Common myeloid progenitor, CD34-positive (primary cell): ENCODE measurements around the gene CCNA2. TPM values are rescaled to one million over a fixed set of nuclear protein-coding genes. Genes with fewer than 3 reads are reported as not detected.

Experiments
- CTCF ChIA-PET: fragments of 350-600 bp; sonication (Branson Sonifier 250); formaldehyde crosslinking; loops from one replicate; lab custom pipeline; 2021; ENCODE audit warnings: antibody characterized with exemption; lab: Charles Lee
- POLR2A ChIA-PET: fragments of 350-600 bp; sonication (Branson Sonifier 250); formaldehyde crosslinking; loops from one replicate; lab custom pipeline; 2021; ENCODE audit warnings: antibody characterized with exemption; lab: Charles Lee
- DNase-seq, 3 donors: peaks; one replicate each; pipeline versions ENCODE4 v3.0.0 to v3.0.0-alpha.2; 2013
- H3K27ac ChIP-seq, 2 experiments: 1 replicate in 1 of 2; 2 replicates in 1 of 2; pipeline ENCODE4 v1.7.0; 2013; ENCODE audit warnings: inconsistent platforms in 2 of 2, low read length in 2 of 2, mild to moderate bottlenecking in 2 of 2, low read depth in 1 of 2, moderate library complexity in 1 of 2; ENCODE audit not compliant: severe bottlenecking in 2 of 2, insufficient read depth in 1 of 2, poor library complexity in 1 of 2
- H3K27me3 ChIP-seq, 5 experiments: replicated peaks in 2 of 5; 1 replicate in 3 of 5; 2 replicates in 2 of 5; pipeline versions ENCODE4 v1.6.1 to v1.7.0; 2013; ENCODE audit warnings: low read length in 4 of 5, mild to moderate bottlenecking in 2 of 5, moderate library complexity in 2 of 5, inconsistent platforms in 1 of 5; ENCODE audit not compliant: insufficient read depth in 5 of 5, control insufficient read depth in 4 of 5
- H3K36me3 ChIP-seq, 4 experiments: 1 replicate in 2 of 4; 2 replicates in 2 of 4; pipeline versions ENCODE4 v1.6.1 to v1.7.0; 2013; ENCODE audit warnings: low read length in 3 of 4, control low read depth in 1 of 4, mild to moderate bottlenecking in 1 of 4; ENCODE audit not compliant: control insufficient read depth in 4 of 4, insufficient read depth in 4 of 4
- H3K4me1 ChIP-seq, 4 experiments: 1 replicate in 3 of 4; 2 replicates in 1 of 4; pipeline versions ENCODE4 v1.6.1 to v1.7.1; 2013; ENCODE audit warnings: low read length in 3 of 4, mild to moderate bottlenecking in 3 of 4, control low read depth in 1 of 4, inconsistent platforms in 1 of 4, moderate library complexity in 1 of 4; ENCODE audit not compliant: control insufficient read depth in 4 of 4, insufficient read depth in 4 of 4; ENCODE audit errors: control extremely low read depth in 1 of 4
- H3K4me3 ChIP-seq, 7 experiments: 1 replicate in 4 of 7; 2 replicates in 3 of 7; pipeline versions ENCODE4 v1.5.1 to v1.7.0; 2013; ENCODE audit warnings: mild to moderate bottlenecking in 7 of 7, low read length in 6 of 7, moderate library complexity in 6 of 7, inconsistent platforms in 2 of 7, low read depth in 2 of 7, control low read depth in 1 of 7; ENCODE audit not compliant: insufficient read depth in 4 of 7, control insufficient read depth in 1 of 7; ENCODE audit errors: extremely low read depth in 1 of 7
- H3K9me3 ChIP-seq, 5 experiments: 1 replicate in 4 of 5; 2 replicates in 1 of 5; pipeline versions ENCODE4 v1.6.1 to v1.7.1; 2013; ENCODE audit warnings: low read length in 4 of 5, mild to moderate bottlenecking in 2 of 5, inconsistent platforms in 1 of 5, low read depth in 1 of 5, moderate library complexity in 1 of 5; ENCODE audit not compliant: control insufficient read depth in 4 of 5, insufficient read depth in 2 of 5; ENCODE audit errors: control extremely low read depth in 1 of 5
- WGBS: methylation state at CpG from one replicate; pipeline ENCODE4 v1.1.5; 2013; ENCODE audit not compliant: insufficient coverage; 5-methylcytosine and 5-hydroxymethylcytosine counted together
- polyA plus RNA-seq: library from polyadenylated mRNA; unstranded; fragments of 120-200 nt; gene quantifications from one replicate; pipeline ENCODE4 v1.2.1, GENCODE V29; 2013

The CCNA2 gene
- polyA plus RNA-seq, result 4.9 TPM

DNA sequence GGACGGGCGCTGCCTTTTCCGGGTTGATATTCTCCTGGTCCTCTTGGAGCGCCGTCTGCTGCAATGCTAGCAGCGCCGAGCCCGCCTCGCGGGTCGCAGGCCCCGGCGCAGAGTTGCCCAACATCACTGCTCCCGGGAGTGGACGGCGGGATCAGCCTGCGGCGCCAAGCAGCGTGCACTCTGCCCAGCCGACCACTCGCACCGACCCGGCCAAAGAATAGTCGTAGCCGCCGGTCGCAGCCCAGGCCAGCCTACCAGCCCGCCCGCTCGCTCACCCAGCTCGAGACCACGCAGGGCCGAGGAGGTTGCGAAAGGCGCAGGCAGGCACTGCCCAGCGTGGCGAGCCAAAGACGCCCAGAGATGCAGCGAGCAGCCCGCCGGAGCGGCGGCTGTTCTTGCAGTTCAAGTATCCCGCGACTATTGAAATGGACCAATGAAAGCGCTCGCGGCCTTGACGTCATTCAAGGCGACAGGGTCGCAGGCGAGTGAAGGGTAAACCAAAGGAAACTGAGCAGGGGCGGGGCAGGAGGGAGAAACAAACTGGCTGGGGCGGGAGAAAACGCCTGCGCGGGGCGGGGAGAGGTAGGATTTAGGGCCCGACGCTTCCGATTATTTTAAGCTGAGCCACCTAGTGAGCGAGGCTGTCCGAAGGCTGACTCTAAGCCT, at the start of gene CCNA2:
Gene CCNA2 (minus strand): TSS at position 379 of the 666 bp plus-strand sequence. CDS start 255 bp downstream, at position 124.
- Histone ChIP-seq H3K4me3 (peak within 1 kb of the TSS; percentile 83 to 99 (median 99)), H3K27ac (peak within 1 kb of the TSS; percentile 74 to 87), H3K36me3 (peaks cover 0 to 29% (median 4%) of the 10 kb centered on the region in 4 experiments), H3K27me3 (no peaks in the 10 kb centered on the region), H3K4me1 (peaks cover 6 to 21% (median 14%) of the 10 kb centered on the region in 4 experiments), H3K9me3 (no peaks in the 10 kb centered on the region)
- POLR2A ChIA-PET, result no interaction called here
- CTCF ChIA-PET, result interaction anchor here (0.9 to 1.4 kb wide), 4 partner anchors 9 to 47 kb away, joined by 3 to 4 read pairs (median 4); partner anchors contain the start of gene BBS7
- DNase-seq, result peak; percentile 97 to 98 (median 98)
- under 1% methylated on average over 63 of the region's 63 CpGs for WGBS

DNA sequence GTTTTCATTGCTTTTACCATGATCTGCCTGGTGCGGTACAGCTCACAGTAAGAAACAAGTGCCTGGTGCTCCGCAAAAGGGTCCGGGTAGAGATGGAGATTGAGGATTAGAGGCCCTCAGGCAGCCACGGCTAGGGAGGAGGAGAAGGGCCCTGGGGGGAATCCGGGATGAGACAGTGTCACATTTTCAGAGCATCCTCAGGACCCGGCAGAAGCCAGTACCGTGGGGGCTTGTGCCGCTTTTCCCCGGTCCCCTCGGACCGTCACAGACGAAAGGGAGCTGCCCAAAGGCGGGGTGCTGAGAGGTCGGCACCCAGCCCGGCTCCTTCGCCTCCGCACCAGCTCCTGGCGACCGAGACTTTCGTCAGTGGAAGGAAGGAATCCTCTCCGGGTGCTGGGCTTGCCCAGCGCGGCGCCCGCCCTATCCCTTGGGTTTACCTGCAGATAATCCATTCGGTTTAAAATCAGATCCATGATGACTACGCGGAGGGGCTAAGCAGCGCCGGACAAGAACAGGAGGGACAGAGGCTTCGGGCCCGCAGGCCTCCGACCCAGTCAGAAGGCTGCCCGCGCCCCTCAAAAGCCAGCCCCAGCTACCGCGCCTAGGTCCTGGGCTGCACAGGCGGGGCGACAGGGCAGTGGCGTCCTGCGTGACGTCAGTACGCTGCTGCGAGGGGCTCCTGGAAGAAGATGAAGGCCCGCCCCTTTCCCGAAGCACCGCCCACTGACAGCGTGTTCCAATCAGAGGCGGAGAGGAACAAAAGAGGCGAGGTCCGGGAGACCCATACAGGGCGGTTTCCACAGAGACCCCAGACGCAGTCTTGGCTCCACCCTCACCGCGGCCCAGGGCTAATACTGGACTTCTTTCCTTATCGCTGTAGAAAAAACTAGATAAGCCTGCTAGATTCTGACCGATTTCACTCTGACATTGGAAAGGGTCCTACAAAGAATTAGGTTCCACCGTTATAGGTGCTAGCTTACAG, 46.4 kb upstream of the CCNA2 start, which contains the start of gene BBS7:
Gene BBS7 (minus strand): TSS at position 634 of the 982 bp plus-strand sequence. CDS start 161 bp downstream, at position 473.
- ChIA-PET POLR2A (interaction anchor here (1.7 kb wide), 1 partner anchor 46 kb away, joined by 6 read pairs; no protein-coding TSS in a partner anchor), CTCF (interaction anchor here (0.9 to 1.4 kb wide), 6 partner anchors 9 to 66 kb away, joined by 3 to 4 read pairs (median 3); no protein-coding TSS in a partner anchor)
- WGBS, result under 1% methylated on average over 58 of the region's 58 CpGs
- Histone ChIP-seq H3K27me3 (no peaks in the 10 kb centered on the region), H3K4me1 (peaks cover 2 to 26% (median 10%) of the 10 kb centered on the region in 4 experiments), H3K9me3 (no peaks in the 10 kb centered on the region), H3K27ac (peak within 1 kb of the TSS; percentile 50 to 81), H3K4me3 (peak within 1 kb of the TSS; percentile 87 to 96 (median 94)), H3K36me3 (peaks cover 0 to 6% (median 2%) of the 10 kb centered on the region in 4 experiments)
- peak; percentile 95 to 98 (median 97) for DNase-seq

DNA sequence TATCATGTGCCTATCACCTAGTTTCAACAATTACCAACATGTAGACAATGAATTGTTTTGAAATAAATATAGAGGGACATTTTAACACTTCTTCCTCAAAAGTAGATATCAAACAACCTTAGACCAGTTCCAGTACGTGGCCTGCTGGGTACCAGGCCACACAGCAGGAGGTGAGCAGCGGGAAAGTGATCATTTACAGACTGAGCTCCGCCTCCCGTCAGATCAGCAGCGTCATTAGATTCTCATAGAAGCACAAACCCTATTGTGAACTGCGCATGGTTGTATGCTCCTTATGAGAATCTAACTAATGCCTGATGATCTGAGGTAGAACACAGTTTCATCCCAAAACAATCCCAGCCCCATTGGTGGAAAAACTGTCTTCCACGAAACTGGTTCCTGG, 40.1 kb upstream of the CCNA2 start:
- Histone ChIP-seq H3K27me3 (no peaks in the 10 kb centered on the region), H3K4me1 (no peaks in the 10 kb centered on the region), H3K4me3 (no peak overlapping the region), H3K9me3 (no peaks in the 10 kb centered on the region), H3K27ac (no peak overlapping the region), H3K36me3 (peaks cover 0 to 11% (median 6%) of the 10 kb centered on the region in 4 experiments)
- ChIA-PET POLR2A (no interaction called here), CTCF (interaction anchor here (1.5 kb wide), 1 partner anchor 28 kb away, joined by 3 read pairs; no protein-coding TSS in a partner anchor)
- 98% methylated on average over 7 of the region's 7 CpGs for WGBS
- DNase-seq, result no peak

DNA sequence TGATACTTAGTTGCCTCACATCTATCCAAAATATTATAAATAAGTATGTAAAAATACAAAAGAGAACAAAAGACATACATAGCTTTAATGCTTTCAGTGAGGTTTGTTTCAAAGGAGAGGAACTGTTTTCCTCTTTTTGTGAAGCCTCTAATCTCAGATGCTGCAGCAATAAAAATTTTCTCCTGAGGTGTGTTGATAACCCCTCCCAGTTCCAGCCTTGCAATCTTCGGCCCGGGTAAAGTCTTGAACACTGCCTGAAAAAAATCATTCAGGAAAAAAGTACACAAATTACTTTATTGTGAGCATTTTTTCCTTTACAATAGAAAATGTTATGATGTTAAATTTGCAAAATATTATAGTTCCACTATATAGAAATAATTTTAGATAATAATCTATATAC, 37.7 kb upstream of the CCNA2 start:
- peaks cover 2 to 14% (median 4%) of the 10 kb centered on the region in 4 experiments for H3K36me3 ChIP-seq
- H3K4me1 ChIP-seq, result no peaks in the 10 kb centered on the region
- CTCF ChIA-PET, result interaction anchor here (1.3 kb wide), 1 partner anchor 8 kb away, joined by 3 read pairs; no protein-coding TSS in a partner anchor
- no peak for DNase-seq
- WGBS, result no CpG with 5 or more reads among the region's 2 CpGs
- POLR2A ChIA-PET, result no interaction called here
- no peak overlapping the region for H3K27ac ChIP-seq
- H3K27me3 ChIP-seq, result no peaks in the 10 kb centered on the region
- no peaks in the 10 kb centered on the region for H3K9me3 ChIP-seq
- no peak overlapping the region for H3K4me3 ChIP-seq

DNA sequence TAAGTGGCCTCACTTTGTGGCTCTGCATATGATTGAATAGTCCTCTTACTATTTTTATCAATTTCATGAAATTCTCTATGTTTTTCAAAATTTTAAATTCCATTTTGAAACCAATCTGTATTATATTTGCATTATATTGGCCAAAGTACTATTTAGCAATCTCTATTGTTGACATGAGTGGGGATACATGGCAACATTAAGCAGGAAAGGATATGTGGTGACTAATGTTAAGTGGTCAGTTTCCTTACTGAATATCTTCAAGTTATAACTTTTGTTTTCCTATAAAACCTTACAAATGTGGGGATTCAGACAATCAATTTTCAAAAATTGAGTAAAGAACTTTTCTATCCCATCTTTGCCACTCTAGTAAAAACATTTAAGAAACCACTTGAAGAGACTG, 36.4 kb upstream of the CCNA2 start:
- Histone ChIP-seq H3K4me1 (no peaks in the 10 kb centered on the region), H3K27me3 (no peaks in the 10 kb centered on the region), H3K9me3 (no peaks in the 10 kb centered on the region), H3K4me3 (no peak overlapping the region), H3K36me3 (peaks cover 2 to 12% (median 4%) of the 10 kb centered on the region in 4 experiments), H3K27ac (no peak overlapping the region)
- no peak for DNase-seq
- ChIA-PET POLR2A (no interaction called here), CTCF (no interaction called here)

DNA sequence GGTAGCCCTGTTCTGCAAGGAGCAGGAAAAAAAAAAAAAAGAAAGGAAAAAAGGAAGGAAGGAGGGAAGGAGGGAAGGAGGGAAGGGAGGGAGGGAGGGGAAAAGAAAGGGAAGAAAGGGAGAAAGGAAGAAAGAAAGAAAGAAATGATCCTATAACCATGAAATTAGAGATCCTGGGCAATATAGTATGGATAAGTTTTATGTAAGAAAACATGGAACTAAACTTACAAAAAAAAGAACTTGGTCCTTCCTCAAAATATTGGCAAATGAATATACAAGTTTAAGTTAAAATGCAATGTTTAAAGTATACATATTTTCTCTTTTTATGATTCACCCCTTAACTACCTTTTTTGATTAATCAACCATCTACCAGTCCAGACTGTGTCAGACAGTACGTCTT, 27.7 kb upstream of the CCNA2 start:
- CTCF ChIA-PET, result no interaction called here
- no peak for DNase-seq
- POLR2A ChIA-PET, result no interaction called here
- no CpG with 5 or more reads among the region's 1 CpG for WGBS
- no peak overlapping the region for H3K4me3 ChIP-seq
- H3K9me3 ChIP-seq, result no peaks in the 10 kb centered on the region
- no peak overlapping the region for H3K27ac ChIP-seq
- H3K27me3 ChIP-seq, result no peaks in the 10 kb centered on the region
- no peaks in the 10 kb centered on the region for H3K4me1 ChIP-seq
- peaks cover 0 to 12% (median 3%) of the 10 kb centered on the region in 4 experiments for H3K36me3 ChIP-seq
